Bronchial epithelial cell (primary cell): ENCODE measurements around the gene IQSEC3. TPM values are rescaled to one million over a fixed set of nuclear protein-coding genes. Genes with fewer than 3 reads are reported as not detected.

Source experiments
- DNase-seq: peaks from one replicate; pipeline ENCODE4 v3.0.0-alpha.2; 2010; ENCODE audit warnings: low read depth
- FAIRE-seq: peaks from 2 replicates; lab custom pipeline; 2011; peaks lifted over from hg19 to GRCh38; lab: Jason Lieb, UNC
- H3K27me3 ChIP-seq: 2 replicates; pipeline ENCODE4 v1.5.1; 2011; ENCODE audit warnings: low read length; ENCODE audit not compliant: control insufficient read depth, insufficient read depth
- H3K36me3 ChIP-seq: 2 replicates; pipeline ENCODE4 v1.5.1; 2011; ENCODE audit warnings: low read length; ENCODE audit not compliant: control insufficient read depth, insufficient read depth
- H3K4me3 ChIP-seq: 2 replicates; pipeline ENCODE4 v1.5.1; 2011; ENCODE audit warnings: mild to moderate bottlenecking, low read depth, low read length, control low read depth
- CTCF ChIP-seq: IDR thresholded peaks from 2 replicates; pipeline ENCODE4 v1.5.1; 2011; ENCODE audit warnings: mild to moderate bottlenecking, moderate library complexity, low read length, control low read depth, inconsistent platforms; ENCODE audit not compliant: insufficient read depth, severe bottlenecking
- total RNA-seq: library from RNA; depleted of rRNA; stranded (reverse); fragments of >200 nt; gene quantifications from 2 replicates; pipeline ENCODE4 v1.2.1, GENCODE V29; 2014

IQSEC3 gene
- total RNA-seq, 1 donor from 2014 or later, result not detected

GRCh38 chr12:211639-212414 lies 145.3 kb downstream of the IQSEC3 start:
- no peak overlapping the region for H3K4me3 ChIP-seq
- peaks cover 9% of the 10 kb centered on the region for H3K27me3 ChIP-seq
- no peak for FAIRE-seq
- no peak for DNase-seq
- TF ChIP-seq CTCF, result no peak
- H3K36me3 ChIP-seq, result no peaks in the 10 kb centered on the region

- no peak for TF ChIP-seq CTCF
- no peak overlapping the region for H3K4me3 ChIP-seq
- DNase-seq (no peak), FAIRE-seq (no peak)
- peaks cover 9% of the 10 kb centered on the region for H3K27me3 ChIP-seq
- H3K36me3 ChIP-seq, result no peaks in the 10 kb centered on the region
Observed at GRCh38 chr12:212415-212714, 145.8 kb downstream of the IQSEC3 start.

GRCh38 chr12:212715-213526 lies 146.4 kb downstream of the IQSEC3 start:
- Histone ChIP-seq H3K27me3 (peaks cover 9% of the 10 kb centered on the region), H3K4me3 (no peak overlapping the region), H3K36me3 (no peaks in the 10 kb centered on the region)
- no peak for TF ChIP-seq CTCF
- no peak for FAIRE-seq
- no peak for DNase-seq

- FAIRE-seq (no peak), DNase-seq (no peak)
- no peak overlapping the region for H3K4me3 ChIP-seq
- no peaks in the 10 kb centered on the region for H3K36me3 ChIP-seq
- no peak for TF ChIP-seq CTCF
- H3K27me3 ChIP-seq, result peaks cover 9% of the 10 kb centered on the region
Observed at GRCh38 chr12:213527-213932, 147.0 kb downstream of the IQSEC3 start.

GRCh38 chr12:214003-214741 lies 147.6 kb downstream of the IQSEC3 start, which contains the start of gene SLC6A12:
TSS of gene SLC6A12 (minus strand) at chr12:214157. CDS start at chr12:209986, 4,171 bp downstream.
- Histone ChIP-seq H3K4me3 (no peak within 1 kb of the TSS), H3K27me3 (peaks cover 9% of the 10 kb centered on the region), H3K36me3 (no peaks in the 10 kb centered on the region)
- no peak for TF ChIP-seq CTCF
- no peak for FAIRE-seq
- DNase-seq, result peak; percentile 14
